NCI-H526 (cell line): ENCODE data around the gene SPNS2.
A peak's percentile ranks its signal among the peaks of the same experiment; 100 is the strongest.
"Not testable (repeated sequence)": the region's sequence is repeated elsewhere in the genome, so short reads cannot be mapped to it uniquely, and the experiment has no call there.

ENCODE experiments used
- DNase-seq, 2 experiments: peaks; one replicate each; lab custom pipeline; 2025; lab: John Stamatoyannopoulos, UW

The SPNS2 gene

DNA sequence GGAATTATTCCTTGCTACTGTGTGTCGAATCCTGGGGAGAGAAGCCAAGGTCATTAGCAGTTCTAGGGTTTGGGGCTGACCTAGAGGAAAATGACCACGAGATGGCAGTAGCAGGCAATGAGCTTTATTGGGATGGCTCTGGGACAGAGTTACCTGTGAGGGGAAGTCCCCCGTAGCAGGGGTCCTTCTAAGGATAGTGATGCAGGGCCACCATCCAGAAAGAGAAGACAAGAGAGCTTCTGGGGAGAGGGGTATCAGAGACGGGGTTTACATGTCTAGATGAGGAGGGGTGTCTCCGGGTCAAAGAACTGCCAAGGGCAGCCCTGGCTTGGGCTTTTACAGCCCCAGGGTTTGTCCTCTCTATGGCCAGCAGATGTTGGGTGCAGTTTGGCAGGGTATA lies 68.1 kb downstream of the SPNS2 start:
- peak; percentile 51 to 84 for DNase-seq

DNA sequence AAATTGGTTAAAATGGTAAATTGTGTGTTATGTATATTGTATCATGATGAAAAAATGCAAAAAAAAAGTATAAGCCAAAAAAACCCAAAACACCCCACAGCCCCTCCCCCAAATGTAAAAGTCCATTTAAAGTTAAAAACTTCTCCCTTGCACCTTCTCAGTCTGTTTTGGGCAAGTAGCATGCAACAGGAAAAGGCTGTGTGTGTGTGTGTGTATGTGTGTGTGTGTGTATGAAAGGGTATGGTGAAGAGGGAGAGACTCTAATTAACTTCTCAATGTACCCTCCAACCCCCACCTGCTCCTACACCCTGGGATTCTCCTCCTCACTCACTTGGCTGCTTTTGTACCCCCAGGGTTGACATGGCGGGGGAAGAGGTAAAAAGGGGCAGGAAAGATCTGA lies 70.9 kb downstream of the SPNS2 start:
- no peak for DNase-seq

DNA sequence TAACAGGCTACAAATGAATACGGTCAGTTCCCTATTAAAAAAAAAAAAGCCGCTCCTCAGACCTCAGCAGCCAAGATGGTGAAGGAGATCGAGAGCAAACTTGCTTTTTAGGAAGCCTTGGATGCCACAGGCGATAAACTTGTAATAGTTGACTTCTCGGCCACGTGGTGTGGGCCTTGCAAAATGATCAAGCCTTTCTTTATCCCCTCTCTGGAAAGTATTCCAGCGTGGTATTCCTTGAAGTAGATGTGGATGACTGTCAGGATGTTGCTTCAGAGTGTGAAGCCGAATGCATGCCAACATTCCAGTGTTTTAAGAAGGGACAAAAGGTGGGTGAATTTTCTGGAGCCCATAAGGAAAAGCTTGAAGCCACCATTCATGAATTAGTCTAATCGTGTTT lies 73.5 kb downstream of the SPNS2 start:
- no peak for DNase-seq

DNA sequence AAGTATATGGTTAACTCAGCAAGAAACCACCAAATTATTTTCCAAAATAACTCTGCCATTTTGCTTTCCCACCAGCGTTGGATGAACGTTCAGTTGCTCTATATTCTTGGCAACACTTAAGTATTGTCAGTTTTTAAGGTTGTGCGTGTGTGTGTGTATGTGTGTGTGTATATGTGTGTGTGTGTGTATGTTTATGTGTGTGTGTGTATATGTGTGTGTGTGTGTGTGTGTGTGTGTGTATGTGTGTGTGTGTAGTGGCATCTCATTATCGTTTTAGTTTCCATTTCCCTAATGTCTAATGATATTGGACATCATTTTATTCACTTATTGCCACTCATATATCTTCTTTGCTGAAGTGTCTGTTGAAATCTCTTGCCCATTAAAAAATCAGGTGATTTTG lies 74.4 kb downstream of the SPNS2 start:
- DNase-seq: no peak

DNA sequence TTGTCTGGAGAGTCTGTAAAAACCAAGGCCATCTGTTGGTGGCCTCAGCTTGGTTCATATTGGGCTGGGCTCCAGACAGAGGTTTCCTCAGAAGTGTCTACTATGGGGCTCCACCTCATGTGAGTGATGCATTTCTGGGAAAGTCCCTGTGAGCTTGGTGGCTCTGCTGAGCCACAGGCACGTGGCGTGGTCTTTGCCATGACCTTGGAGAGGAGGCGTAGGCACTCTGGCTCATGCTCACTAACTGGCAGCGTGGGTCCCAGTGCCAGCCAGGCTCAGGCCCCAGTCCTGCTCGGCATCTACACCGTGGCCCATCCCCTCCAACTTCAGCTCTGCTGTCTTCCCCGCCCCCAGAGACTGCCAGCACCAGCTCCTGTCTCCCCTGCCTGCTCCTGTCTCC lies 75.0 kb downstream of the SPNS2 start:
- DNase-seq: no peak

DNA sequence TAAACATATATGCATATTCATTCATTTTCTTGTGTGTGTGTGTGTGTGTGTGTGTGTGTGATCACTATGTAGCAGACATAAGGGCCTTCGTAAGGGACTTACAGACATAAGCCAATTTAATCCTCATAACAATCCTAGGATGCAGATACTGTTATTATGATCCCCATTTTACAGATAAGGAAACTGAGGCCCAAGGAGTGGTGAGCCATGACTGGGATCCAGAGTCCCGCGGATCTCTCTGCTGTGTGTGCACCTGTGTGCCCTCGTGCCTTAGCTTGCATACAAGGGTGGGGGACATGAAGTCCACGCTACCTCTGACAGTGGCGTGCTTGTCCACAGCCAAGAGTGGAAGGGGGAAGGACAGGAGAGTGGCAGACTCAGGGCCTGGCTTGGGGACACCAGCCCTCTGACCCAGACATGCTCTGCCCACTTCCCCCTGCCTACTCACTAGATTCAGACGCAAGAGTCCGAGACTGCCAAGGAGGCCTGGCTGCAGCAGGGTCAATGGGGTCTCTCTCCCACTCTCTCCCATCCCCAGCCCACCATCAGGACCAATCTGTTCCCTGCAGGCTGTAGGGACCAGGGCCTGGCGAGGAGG lies 75.9 kb downstream of the SPNS2 start:
- no peak for DNase-seq

DNA sequence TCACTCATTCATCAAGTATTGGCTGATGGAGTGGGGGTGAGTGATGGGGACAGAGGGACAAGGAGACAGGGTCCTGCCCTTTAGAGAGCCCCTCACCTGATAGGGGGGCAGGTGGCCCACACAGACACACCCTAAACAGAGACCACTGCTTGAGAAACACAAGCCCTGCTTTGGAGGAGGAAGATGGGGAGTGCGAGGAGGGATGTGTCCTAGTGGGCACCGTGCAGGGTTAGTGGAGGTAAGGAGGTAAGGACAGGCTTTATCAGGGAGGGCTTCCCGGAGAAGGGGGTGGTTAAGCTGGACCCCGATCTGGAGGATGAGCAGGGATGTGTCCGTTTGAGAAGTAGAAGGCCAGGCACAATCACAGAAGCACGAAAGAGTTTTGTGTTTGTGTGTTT lies 77.5 kb downstream of the SPNS2 start:
- no peak for DNase-seq

DNA sequence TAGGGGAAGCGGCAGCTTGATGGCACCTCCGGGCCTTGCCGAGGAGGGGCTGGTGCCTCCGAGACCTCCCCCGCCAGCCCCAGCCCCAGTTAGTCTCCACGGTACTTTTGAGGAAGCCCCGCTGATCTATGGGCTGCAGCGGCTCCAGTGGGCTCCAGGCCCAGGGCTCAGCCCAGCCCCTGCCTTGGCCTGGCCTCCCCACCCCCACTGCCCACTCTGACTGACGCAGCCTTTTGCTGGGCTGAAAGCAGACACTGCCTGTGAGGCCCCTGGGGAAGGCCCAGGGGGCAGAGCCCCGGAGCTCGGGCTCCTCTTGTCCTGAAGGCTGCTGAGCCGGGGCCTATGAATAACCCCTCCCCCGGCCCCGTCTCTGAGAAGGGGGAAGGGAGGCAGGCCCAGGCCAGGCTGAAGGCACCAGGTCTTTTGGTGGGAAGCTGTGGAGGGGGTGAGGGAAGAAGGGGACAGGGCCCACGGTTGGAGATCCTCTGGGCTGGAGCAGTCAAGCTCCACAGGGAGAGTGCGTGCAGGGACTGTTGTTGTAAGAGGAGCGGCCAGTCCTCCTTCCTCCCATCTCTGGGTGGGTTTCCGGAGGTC lies 78.1 kb downstream of the SPNS2 start:
- DNase-seq: peak in 1 of 2 experiments; percentile 13

DNA sequence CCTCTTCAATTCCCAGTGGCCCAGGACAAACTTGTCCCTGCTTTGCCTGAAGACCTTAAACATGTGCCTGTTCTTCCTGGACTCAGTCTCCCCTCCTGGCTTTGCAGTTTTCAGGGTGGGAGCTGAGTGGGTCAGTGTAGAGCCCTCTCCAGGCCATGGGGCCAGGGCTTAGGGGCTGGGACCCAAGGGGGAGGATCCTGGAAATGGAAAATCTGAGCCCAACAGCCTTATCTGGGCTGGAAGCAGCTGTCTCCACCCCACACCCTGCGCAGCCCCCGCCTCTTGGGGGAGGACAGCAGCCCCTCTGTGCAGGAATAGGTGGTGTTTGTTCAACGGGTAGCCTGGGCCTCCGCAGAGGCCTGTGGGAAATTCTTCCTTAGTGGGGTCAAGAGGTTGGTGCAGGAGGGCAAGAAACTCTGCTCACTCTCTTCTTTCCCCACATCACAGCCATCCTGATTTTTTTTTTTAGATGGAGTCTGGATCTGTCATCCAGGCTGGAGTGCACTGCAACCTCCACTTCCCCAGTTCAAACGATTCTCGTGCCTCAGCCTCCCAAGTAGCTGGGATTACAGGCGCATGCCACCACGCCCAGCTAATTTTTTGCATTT lies 78.8 kb downstream of the SPNS2 start:
- no peak for DNase-seq

DNA sequence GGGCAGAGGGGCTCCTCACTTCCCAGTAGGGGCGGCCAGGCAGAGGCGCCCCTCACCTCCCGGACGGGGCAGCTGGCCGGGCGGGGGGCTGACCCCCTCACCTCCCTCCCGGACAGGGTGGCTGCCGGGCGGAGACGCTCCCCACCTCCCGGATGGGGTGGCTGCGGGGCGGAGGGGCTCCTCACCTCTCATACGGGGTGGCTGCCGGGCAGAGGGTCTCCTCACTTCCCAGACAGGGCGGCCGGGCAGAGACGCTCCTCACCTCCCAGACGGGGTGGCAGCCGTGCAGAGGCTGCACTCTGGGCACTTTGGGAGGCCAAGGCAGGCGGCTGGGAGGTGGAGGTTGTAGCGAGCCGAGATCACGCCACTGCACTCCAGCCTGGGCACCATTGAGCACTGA lies 79.7 kb downstream of the SPNS2 start:
- not testable (repeated sequence) for DNase-seq

DNA sequence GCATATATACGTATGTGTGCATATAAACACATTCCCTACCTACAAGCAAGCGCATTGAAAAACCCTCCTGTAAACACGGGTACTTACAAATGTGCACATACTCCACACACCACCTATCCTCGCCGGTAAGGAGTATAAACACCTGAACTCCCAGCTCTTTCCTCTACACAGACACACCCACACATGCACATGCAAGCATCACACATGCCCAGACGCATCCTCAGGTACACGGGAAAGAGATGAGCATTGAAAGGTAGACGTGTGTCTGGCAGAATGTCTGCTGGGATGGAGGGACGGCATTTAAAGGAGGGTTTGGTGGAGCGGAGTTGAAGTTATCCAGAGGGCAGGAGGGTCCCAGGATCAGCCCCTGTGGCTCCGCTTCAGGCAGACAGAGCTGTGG lies 81.0 kb downstream of the SPNS2 start:
- no peak for DNase-seq

DNA sequence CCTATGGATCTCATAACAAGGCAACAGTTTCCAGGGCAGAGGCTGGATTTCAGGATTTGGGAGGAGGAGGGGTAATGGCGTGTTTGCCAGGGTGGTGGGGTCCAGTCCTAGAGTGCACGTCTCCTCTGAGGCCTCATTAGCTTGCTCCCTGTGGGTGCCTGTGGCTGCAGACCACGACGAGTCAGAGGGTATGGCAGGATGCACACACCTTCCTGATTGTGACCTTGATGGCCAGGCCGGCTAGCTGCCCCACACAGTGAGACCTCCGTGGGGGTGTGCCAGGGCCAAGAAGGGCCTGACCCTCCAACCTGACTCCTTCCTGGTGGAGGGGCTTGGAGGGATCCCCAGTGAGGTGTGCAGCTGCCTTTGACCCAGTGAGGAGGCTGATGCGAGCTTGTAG lies 81.6 kb downstream of the SPNS2 start:
- no peak for DNase-seq

DNA sequence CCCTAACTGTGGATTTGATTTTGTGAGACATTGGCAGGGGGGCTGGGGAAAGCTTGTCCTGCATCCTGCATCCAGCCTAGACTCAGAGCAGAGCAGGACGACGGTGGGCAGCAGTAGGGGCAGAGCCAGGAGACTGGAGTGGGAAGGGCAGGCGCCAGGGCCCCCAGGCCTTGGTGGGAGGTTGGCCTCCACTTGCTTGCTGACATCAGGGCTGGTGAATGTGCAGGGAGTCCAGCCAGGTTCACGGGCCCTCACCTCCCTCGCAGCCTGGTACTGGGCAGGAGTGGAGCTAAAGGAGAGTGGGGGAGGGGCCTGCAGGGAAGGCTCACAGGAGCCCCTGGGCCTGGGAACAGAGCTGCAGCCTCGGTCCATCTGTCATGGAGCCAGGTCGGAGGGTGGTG lies 83.4 kb downstream of the SPNS2 start:
- no peak for DNase-seq

DNA sequence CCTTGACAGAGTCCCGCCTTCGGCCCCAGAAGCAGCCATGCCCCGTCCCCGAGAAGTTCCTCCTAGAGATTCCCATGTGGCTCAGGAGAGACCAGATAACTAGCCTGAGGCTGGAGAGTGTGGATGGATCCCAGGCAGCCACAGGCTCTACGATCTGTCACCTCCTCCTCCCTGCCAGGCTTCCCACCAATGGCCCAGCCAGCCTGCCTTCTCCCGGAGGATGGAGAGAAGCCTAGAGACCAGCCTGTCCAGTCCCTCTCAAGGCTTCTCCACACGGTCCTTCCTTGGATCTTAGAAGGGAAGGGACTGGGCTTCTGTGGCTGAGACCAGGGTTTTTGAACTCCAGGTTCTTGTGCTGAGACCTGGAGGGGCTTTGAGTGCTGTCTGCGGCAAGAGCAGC lies 84.0 kb downstream of the SPNS2 start:
- no peak for DNase-seq

DNA sequence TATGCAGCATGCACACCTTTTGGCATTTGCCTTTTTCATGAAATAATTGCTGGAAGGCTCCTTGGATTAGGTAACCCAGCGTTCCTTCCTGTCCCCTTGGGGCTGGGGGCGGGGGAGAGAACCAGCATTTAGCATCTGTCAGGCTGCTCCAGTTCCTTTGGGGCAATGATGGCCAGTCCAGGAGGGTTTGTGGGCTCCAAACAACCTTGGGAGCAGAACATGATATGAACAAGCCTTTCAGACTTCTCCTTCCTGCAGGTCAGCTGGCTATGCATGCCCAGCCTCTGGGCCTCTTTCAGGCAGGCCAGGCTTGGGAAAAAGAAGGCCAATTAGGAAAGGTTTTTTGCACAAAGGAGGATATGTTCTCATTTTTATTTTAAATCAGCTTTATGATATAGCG lies 84.5 kb downstream of the SPNS2 start:
- no peak for DNase-seq

DNA sequence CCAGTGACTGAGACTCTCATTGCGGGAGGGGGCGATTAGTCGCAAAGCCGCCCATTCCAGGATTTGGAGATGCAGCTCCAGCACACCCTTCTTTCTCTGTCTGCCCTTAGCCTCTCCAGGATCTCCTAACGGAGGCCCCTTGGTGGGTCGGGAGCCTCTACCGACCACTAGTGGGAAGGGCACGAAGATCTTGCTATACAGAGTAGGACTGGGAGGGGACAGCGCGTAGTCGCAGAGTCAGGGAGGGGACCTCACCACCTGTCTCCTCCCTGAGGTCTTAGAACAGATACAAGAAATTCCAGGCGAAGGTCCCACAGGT lies 85.1 kb downstream of the SPNS2 start:
- peak in 1 of 2 experiments; percentile 70 for DNase-seq

DNA sequence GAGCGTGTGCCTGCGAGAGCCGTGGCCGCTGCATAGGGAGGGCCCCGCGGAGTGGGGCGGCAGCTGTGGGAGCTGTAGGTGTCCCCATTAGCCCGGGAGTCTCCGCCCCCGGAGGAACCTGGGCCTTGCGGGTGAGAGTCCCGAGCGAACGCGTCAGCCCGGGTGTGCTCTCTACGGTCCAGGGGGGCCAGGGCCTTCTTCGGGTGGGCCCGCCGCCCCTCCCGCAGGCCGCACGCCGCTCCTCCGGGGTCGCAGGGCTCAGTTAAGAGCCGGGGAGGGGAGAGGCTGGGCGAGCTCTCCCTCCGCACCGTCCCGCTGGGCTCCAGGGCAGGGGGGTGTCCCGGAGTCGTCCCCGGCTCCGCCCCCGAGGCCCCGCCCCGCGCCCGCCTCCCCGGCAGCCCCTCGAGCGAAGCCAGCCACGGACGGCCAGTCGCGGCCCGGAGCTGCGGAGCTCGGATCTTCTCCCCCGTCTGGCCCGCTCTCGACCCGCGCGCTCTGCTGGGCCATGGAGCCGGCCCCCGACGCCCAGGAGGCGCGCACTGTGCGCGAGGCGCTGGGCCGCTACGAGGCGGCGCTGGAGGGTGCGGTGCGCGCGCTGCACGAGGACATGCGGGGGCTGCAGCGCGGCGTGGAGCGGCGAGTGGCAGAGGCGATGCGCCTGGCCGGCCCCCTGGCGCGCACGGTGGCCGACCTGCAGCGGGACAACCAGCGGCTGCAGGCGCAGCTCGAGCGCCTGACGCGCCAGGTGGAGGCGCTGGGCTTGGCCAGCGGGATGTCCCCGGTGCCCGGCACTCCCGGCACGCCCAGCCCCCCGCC lies 85.6 kb downstream of the SPNS2 start, which contains the start of gene SMTNL2:
Gene SMTNL2 (plus strand): TSS at position 429 of the 816 bp plus-strand sequence. CDS start 77 bp downstream, at position 506.
- DNase-seq: peak in 1 of 2 experiments; percentile 66

DNA sequence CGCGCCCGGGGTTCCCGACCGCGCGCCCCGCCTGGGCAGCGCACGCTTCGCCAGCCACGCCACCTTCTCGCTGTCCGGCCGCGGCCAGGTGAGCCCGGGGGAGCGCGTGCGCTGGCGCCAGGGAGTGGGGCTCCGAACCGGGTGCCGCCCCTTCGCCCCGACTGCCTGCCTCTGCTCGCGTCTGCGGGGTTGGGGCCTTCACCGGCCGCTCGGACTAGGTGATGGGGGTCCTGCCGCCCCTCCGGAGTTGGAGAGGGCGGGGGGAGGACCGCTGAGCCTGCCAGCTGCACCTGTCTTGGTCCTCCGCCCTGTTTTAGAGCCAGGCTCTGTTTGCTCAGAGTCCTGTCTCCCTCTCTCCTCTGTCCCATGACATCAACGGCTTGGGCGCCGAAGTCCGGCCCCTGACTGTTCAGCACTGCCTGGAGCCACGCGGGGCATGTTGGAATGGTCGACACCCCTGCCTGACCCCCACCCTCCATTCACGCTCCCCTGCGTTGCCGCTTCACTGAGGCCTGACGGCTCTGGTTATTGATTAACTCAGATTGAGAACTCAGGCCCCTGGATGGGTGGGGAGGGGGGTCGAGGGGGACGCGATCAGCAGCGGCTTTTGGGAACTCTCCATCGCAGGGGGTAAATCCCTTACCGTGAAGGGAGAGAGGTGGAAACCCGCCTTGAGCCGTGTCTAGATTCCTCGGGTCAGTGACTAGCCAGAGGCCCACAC lies 86.4 kb downstream of the SPNS2 start:
- DNase-seq: peak in 1 of 2 experiments; percentile 66

DNA sequence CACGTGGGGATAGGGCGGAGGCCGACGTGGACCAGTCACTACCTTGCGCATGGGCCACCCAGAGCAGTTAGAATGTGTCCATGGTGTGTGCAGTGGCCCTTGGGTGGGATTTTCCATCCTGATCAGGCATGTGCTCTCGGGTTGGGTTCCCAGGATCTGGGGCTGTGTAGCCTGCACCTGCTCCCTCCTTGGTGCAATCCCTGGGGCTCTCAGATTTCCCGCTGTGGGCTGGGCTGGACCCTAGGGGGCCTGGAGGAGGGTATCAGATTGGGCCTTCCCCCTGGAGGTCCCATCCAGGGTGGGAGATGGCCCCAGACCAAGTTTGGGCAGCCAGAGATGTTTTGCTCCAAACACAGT lies 86.9 kb downstream of the SPNS2 start:
- DNase-seq: peak in 1 of 2 experiments; percentile 25

DNA sequence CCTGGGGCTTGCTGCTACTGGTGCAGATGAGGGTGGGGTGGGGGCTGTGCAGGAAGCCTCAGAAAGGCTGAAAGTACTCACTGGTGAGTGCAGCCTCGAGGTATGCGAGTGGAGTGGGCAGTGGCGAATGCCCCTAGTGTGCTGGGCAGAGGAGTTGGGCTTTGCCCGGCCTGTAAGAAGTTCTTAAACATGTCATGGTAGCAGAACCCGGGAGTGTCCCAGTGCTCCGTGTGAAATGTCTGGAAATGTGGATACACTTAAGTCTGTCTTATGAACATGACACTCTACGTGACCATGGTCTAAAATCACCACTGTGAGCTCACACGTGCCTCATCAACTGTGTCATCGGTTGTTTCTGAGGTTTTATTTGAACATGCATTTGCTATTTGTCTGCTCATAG lies 87.4 kb downstream of the SPNS2 start:
- no peak for DNase-seq

DNA sequence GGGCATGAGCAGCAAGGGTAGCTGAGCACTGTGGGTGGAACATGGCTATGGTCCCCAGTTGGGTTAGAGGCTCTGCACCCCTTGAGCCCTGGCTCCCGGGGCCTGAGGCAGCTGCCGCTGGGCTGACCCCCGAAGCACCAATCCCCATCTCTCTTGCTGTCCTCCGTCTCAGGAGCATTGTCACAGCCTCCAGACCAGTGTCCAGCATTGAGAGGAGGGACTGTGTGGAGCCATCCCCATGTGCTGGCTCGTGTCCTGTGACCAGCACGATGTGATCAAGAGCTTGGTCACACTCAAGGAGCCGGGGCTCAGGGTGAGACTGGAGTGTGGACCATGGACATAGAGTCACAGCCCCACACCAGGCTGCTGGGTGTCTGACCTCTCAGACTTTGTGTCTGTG lies 88.5 kb downstream of the SPNS2 start:
- no peak for DNase-seq

DNA sequence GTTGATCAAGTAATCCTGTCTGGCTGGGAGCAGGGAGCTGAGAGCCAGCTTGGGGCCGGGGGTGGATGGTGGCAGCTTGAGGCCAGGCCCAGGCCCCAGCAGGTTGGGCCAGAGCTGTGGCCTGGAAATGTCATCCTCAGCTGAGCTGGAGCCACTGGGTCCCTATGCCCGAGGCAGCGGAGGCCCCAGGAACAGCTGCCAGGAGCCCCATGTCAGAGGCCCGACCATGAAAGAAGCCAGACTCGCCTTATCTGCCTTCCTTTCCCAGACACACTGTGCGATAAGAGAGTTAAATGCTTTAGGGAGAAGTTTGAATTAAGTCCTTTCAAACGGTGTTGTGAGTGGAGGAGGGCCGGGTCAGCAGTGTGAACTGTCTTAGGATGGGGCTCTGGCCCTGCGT lies 89.1 kb downstream of the SPNS2 start:
- DNase-seq: no peak
